Transverse colon (tissue), 4 donors: Measurements from ENCODE around the gene YBX3.

Experiments
- CTCF ChIP-seq, 5 experiments: fragments of 200-600 bp in 3 of 5; fragments of 450-650 bp in 2 of 5; sonication (generic) in 3 of 5; IDR thresholded peaks; 1 replicate in 2 of 5; 2 replicates in 3 of 5; pipeline ENCODE4 v1.5.1; 2016 to 2017; ENCODE audit warnings: antibody characterized with exemption in 5 of 5, inconsistent platforms in 3 of 5, mild to moderate bottlenecking in 2 of 5, moderate library complexity in 1 of 5
- EP300 ChIP-seq: sonication (generic); formaldehyde crosslinking; IDR thresholded peaks from one replicate; pipeline ENCODE4 v1.6.1; 2017; ENCODE audit warnings: antibody characterized with exemption, low read depth
- POLR2A ChIP-seq: fragments of 450-650 bp; IDR thresholded peaks from one replicate; pipeline ENCODE4 v1.6.1; 2016; ENCODE audit warnings: antibody characterized with exemption, mild to moderate bottlenecking, moderate library complexity
- POLR2AphosphoS5 ChIP-seq, 3 donors: sonication (generic); formaldehyde crosslinking; IDR thresholded peaks; one replicate each; pipeline ENCODE4 v1.6.1; 2016; ENCODE audit warnings: antibody characterized with exemption in 3 of 3

GRCh38 chr12:10753059-10753458 is 29.9 kb upstream of the YBX3 start:
- TF ChIP-seq CTCF (IDR thresholded peaks at IDR 0.05) (no peak), POLR2AphosphoS5 (IDR thresholded peaks at IDR 0.05) (no peak), EP300 (no peak), POLR2A (no peak)
